ENCODE data around the gene TBL1X. TPM values are rescaled to one million over a fixed set of nuclear protein-coding genes. Genes with fewer than 3 reads are reported as not detected.

Gene TBL1X
- total RNA-seq, 5 donors from 2014 or later (not counting 1 experiment from before 2014, with no cell fraction given), result 21.0 to 50.8 (median 40.5) TPM

DNA sequence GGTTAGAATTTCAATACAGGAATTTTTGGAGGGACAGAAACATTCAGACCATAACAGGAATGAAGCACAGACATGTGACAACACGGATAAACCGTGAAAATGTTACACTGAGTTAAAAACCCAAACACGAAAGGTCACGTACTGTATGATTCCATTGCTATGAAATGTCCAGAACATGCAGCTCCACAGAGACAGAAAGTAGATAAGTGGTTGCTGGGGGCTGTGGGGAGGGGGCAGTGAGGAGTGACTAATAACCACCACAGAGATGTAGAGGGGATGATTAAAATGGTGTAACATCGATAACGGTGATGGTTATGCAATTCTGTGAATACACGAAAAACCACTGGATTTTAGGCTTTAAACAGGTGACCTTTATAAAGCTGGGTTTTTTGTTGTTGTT, 292.5 kb downstream of the TBL1X start:
- ATAC-seq (replicated peaks in 1 of 4), result no peak
- Mint-ChIP-seq H3K9me3 (peaks cover 0 to 5% (median 3%) of the 10 kb centered on the region in 3 donors), H3K27ac (no peak overlapping the region), H3K4me3 (no peak overlapping the region), H3K36me3 (no peaks in the 10 kb centered on the region), H3K27me3 (peaks cover 2 to 7% of the 10 kb centered on the region in 2 donors), H3K4me1 (no peaks in the 10 kb centered on the region)
- H3K9me3 ChIP-seq, result no peaks in the 10 kb centered on the region
- H3K4me3 ChIP-seq (ENCODE audit: control insufficient read depth in 1 of 2, extremely low read depth in 1 of 2, low read length in 1 of 2), result no peak overlapping the region
- no peak for DNase-seq
- no CpG with 5 or more reads among the region's 7 CpGs for WGBS (ENCODE audit: insufficient coverage)
- no peaks in the 10 kb centered on the region for H3K36me3 ChIP-seq (ENCODE audit: control insufficient read depth in 2 of 2, extremely low read depth in 1 of 2, insufficient read depth in 1 of 2, low read length in 1 of 2)
- H3K27me3 ChIP-seq (replicated peaks in 1 of 2; ENCODE audit: control insufficient read depth in 2 of 2, extremely low read depth in 1 of 2, insufficient read depth in 2 of 2, low read length in 1 of 2), result no peaks in the 10 kb centered on the region
- CTCF ChIA-PET, result no interaction called here
- no peak overlapping the region for H3K27ac ChIP-seq (ENCODE audit: low read length)
- POLR2A ChIA-PET, result no interaction called here
- H3K4me1 ChIP-seq (ENCODE audit: control insufficient read depth in 1 of 2, extremely low read depth in 1 of 2, insufficient read depth in 2 of 2, low read length in 2 of 2), result no peaks in the 10 kb centered on the region

GRCh38 chrX:9758021-9758638, 293.3 kb downstream of the TBL1X start:
- H3K27ac ChIP-seq (ENCODE audit: low read length), result no peak overlapping the region
- ATAC-seq (replicated peaks in 1 of 4), result no peak
- ChIA-PET CTCF (no interaction called here), POLR2A (no interaction called here)
- no CpG with 5 or more reads among the region's 4 CpGs for WGBS (ENCODE audit: insufficient coverage)
- H3K9me3 ChIP-seq, result no peaks in the 10 kb centered on the region
- H3K36me3 ChIP-seq (ENCODE audit: control insufficient read depth in 2 of 2, extremely low read depth in 1 of 2, insufficient read depth in 1 of 2, low read length in 1 of 2), result no peaks in the 10 kb centered on the region
- peaks cover 2 to 4% of the 10 kb centered on the region in 2 donors for H3K27me3 Mint-ChIP-seq
- H3K9me3 Mint-ChIP-seq, result peaks cover 0 to 5% (median 3%) of the 10 kb centered on the region in 3 donors
- H3K4me1 ChIP-seq (ENCODE audit: control insufficient read depth in 1 of 2, extremely low read depth in 1 of 2, insufficient read depth in 2 of 2, low read length in 2 of 2), result no peaks in the 10 kb centered on the region
- peaks cover 0 to 4% of the 10 kb centered on the region in 2 experiments for H3K27me3 ChIP-seq (replicated peaks in 1 of 2; ENCODE audit: control insufficient read depth in 2 of 2, extremely low read depth in 1 of 2, insufficient read depth in 2 of 2, low read length in 1 of 2)
- no peak overlapping the region for H3K4me3 ChIP-seq (ENCODE audit: control insufficient read depth in 1 of 2, extremely low read depth in 1 of 2, low read length in 1 of 2)
- no peaks in the 10 kb centered on the region for H3K36me3 Mint-ChIP-seq
- no peak for DNase-seq
- no peak overlapping the region for H3K27ac Mint-ChIP-seq
- H3K4me1 Mint-ChIP-seq, result no peaks in the 10 kb centered on the region
- no peak overlapping the region for H3K4me3 Mint-ChIP-seq

DNA sequence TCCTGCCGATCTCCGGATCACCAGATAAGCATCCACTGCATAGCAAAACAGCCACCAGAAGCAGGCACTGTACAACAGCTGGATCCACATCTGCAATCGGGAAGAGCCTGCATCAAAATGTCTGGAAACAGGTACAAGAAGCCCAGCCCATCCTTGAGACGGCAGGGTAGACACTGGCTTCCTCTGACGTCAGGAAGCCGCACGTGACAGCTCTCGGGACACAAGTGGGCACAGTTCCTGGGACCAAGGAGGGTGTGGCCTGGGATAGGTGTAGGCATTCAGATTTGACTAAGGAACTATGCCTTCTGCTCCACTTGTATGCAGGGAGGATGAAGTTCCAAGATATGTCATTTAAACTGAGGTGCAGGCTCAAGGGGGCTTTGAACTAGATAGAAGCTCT, 294.5 kb downstream of the TBL1X start:
- DNase-seq (no peak), ATAC-seq (replicated peaks in 1 of 4) (no peak)
- Mint-ChIP-seq H3K27me3 (peaks cover 9 to 10% of the 10 kb centered on the region in 2 donors), H3K9me3 (peaks cover 0 to 5% (median 3%) of the 10 kb centered on the region in 3 donors), H3K4me1 (no peaks in the 10 kb centered on the region), H3K4me3 (no peak overlapping the region), H3K27ac (no peak overlapping the region), H3K36me3 (no peaks in the 10 kb centered on the region)
- POLR2A ChIA-PET, result no interaction called here
- Histone ChIP-seq H3K9me3 (no peaks in the 10 kb centered on the region), H3K36me3 (ENCODE audit: control insufficient read depth in 2 of 2, extremely low read depth in 1 of 2, insufficient read depth in 1 of 2, low read length in 1 of 2) (no peaks in the 10 kb centered on the region), H3K27me3 (replicated peaks in 1 of 2; ENCODE audit: control insufficient read depth in 2 of 2, extremely low read depth in 1 of 2, insufficient read depth in 2 of 2, low read length in 1 of 2) (peaks cover 0 to 6% of the 10 kb centered on the region in 2 experiments), H3K4me1 (ENCODE audit: control insufficient read depth in 1 of 2, extremely low read depth in 1 of 2, insufficient read depth in 2 of 2, low read length in 2 of 2) (no peaks in the 10 kb centered on the region), H3K27ac (ENCODE audit: low read length) (no peak overlapping the region), H3K4me3 (ENCODE audit: control insufficient read depth in 1 of 2, extremely low read depth in 1 of 2, low read length in 1 of 2) (no peak overlapping the region)
- CTCF ChIA-PET, result no interaction called here
- 87% methylated on average over 3 of the region's 8 CpGs for WGBS (ENCODE audit: insufficient coverage)

GRCh38 chrX:9765072-9765736, 300.3 kb downstream of the TBL1X start:
- no peaks in the 10 kb centered on the region for H3K4me1 ChIP-seq (ENCODE audit: control insufficient read depth in 1 of 2, extremely low read depth in 1 of 2, insufficient read depth in 2 of 2, low read length in 2 of 2)
- H3K4me1 Mint-ChIP-seq, result no peaks in the 10 kb centered on the region
- 11% methylated on average over 60 of the region's 67 CpGs for WGBS (ENCODE audit: insufficient coverage)
- no peak overlapping the region for H3K27ac ChIP-seq (ENCODE audit: low read length)
- CTCF ChIA-PET, result no interaction called here
- ATAC-seq (replicated peaks in 1 of 4), result no peak
- H3K36me3 ChIP-seq (ENCODE audit: control insufficient read depth in 2 of 2, extremely low read depth in 1 of 2, insufficient read depth in 1 of 2, low read length in 1 of 2), result no peaks in the 10 kb centered on the region
- no peaks in the 10 kb centered on the region for H3K36me3 Mint-ChIP-seq
- H3K4me3 Mint-ChIP-seq, result no peak overlapping the region
- H3K9me3 Mint-ChIP-seq, result no peaks in the 10 kb centered on the region
- peaks cover 9 to 18% of the 10 kb centered on the region in 2 donors for H3K27me3 Mint-ChIP-seq
- H3K9me3 ChIP-seq, result no peaks in the 10 kb centered on the region
- no peak for DNase-seq
- POLR2A ChIA-PET, result no interaction called here
- H3K27ac Mint-ChIP-seq, result no peak overlapping the region
- H3K4me3 ChIP-seq (ENCODE audit: control insufficient read depth in 1 of 2, extremely low read depth in 1 of 2, low read length in 1 of 2), result peak overlapping the region in 1 of 2 donors; percentile 6
- H3K27me3 ChIP-seq (replicated peaks in 1 of 2; ENCODE audit: control insufficient read depth in 2 of 2, extremely low read depth in 1 of 2, insufficient read depth in 2 of 2, low read length in 1 of 2), result peaks cover 3 to 15% of the 10 kb centered on the region in 2 experiments

GRCh38 chrX:9765737-9766097, 300.9 kb downstream of the TBL1X start, which contains the start of gene GPR143:
Gene GPR143 (minus strand): TSS chrX:9765847. CDS start chrX:9765817, 30 bp downstream.
- 5% methylated on average over 7 of the region's 26 CpGs for WGBS (ENCODE audit: insufficient coverage)
- Histone ChIP-seq H3K27ac (ENCODE audit: low read length) (no peak within 1 kb of the TSS), H3K4me3 (ENCODE audit: control insufficient read depth in 1 of 2, extremely low read depth in 1 of 2, low read length in 1 of 2) (peak within 1 kb of the TSS in 1 of 2 donors; percentile 6), H3K4me1 (ENCODE audit: control insufficient read depth in 1 of 2, extremely low read depth in 1 of 2, insufficient read depth in 2 of 2, low read length in 2 of 2) (no peaks in the 10 kb centered on the region), H3K36me3 (ENCODE audit: control insufficient read depth in 2 of 2, extremely low read depth in 1 of 2, insufficient read depth in 1 of 2, low read length in 1 of 2) (no peaks in the 10 kb centered on the region), H3K27me3 (replicated peaks in 1 of 2; ENCODE audit: control insufficient read depth in 2 of 2, extremely low read depth in 1 of 2, insufficient read depth in 2 of 2, low read length in 1 of 2) (peaks cover 3 to 17% of the 10 kb centered on the region in 2 experiments), H3K9me3 (no peaks in the 10 kb centered on the region)
- H3K27ac Mint-ChIP-seq, result no peak within 1 kb of the TSS
- POLR2A ChIA-PET, result no interaction called here
- peaks cover 9 to 16% of the 10 kb centered on the region in 2 donors for H3K27me3 Mint-ChIP-seq
- no peaks in the 10 kb centered on the region for H3K4me1 Mint-ChIP-seq
- no peaks in the 10 kb centered on the region for H3K9me3 Mint-ChIP-seq
- no peak for ATAC-seq (replicated peaks in 1 of 4)
- no peak for DNase-seq
- CTCF ChIA-PET, result no interaction called here
- no peaks in the 10 kb centered on the region for H3K36me3 Mint-ChIP-seq
- no peak within 1 kb of the TSS for H3K4me3 Mint-ChIP-seq

GRCh38 chrX:9767375-9767774, 302.5 kb downstream of the TBL1X start:
- H3K4me1 Mint-ChIP-seq, result no peaks in the 10 kb centered on the region
- no peaks in the 10 kb centered on the region for H3K4me1 ChIP-seq (ENCODE audit: control insufficient read depth in 1 of 2, extremely low read depth in 1 of 2, insufficient read depth in 2 of 2, low read length in 2 of 2)
- no peak overlapping the region for H3K4me3 Mint-ChIP-seq
- no peaks in the 10 kb centered on the region for H3K36me3 ChIP-seq (ENCODE audit: control insufficient read depth in 2 of 2, extremely low read depth in 1 of 2, insufficient read depth in 1 of 2, low read length in 1 of 2)
- H3K4me3 ChIP-seq (ENCODE audit: control insufficient read depth in 1 of 2, extremely low read depth in 1 of 2, low read length in 1 of 2), result no peak overlapping the region
- no peaks in the 10 kb centered on the region for H3K9me3 ChIP-seq
- H3K27ac Mint-ChIP-seq, result no peak overlapping the region
- ChIA-PET POLR2A (no interaction called here), CTCF (no interaction called here)
- ATAC-seq (replicated peaks in 1 of 4) (no peak), DNase-seq (no peak)
- H3K9me3 Mint-ChIP-seq, result no peaks in the 10 kb centered on the region
- H3K27me3 Mint-ChIP-seq, result peaks cover 13 to 18% of the 10 kb centered on the region in 2 donors
- H3K36me3 Mint-ChIP-seq, result no peaks in the 10 kb centered on the region
- H3K27ac ChIP-seq (ENCODE audit: low read length), result no peak overlapping the region
- WGBS (ENCODE audit: insufficient coverage), result 20% methylated on average over 1 of the region's 6 CpGs
- peaks cover 3 to 21% of the 10 kb centered on the region in 2 experiments for H3K27me3 ChIP-seq (replicated peaks in 1 of 2; ENCODE audit: control insufficient read depth in 2 of 2, extremely low read depth in 1 of 2, insufficient read depth in 2 of 2, low read length in 1 of 2)

All from T-cell (primary cell).